ENCODE results near the gene NR2E3.

NR2E3 gene

GRCh38 chr15:71804695-71805470, 5.5 kb upstream of the NR2E3 start:
- H3K27ac ChIP-seq (ENCODE audit: low read depth, low read length, poor library complexity, severe bottlenecking), result no peak overlapping the region
- H3K27me3 ChIP-seq (ENCODE audit: insufficient read depth, low read length), result no peaks in the 10 kb centered on the region
- peaks cover 19% of the 10 kb centered on the region for H3K4me1 ChIP-seq (ENCODE audit: insufficient read depth, low read length, severe bottlenecking)
- H4K20me1 ChIP-seq (ENCODE audit: insufficient read depth, low read length), result no peaks in the 10 kb centered on the region
- no peaks in the 10 kb centered on the region for H3K9me2 ChIP-seq (ENCODE audit: low read depth, low read length)
- no peak overlapping the region for H2AFZ ChIP-seq (ENCODE audit: low read length)
- no peaks in the 10 kb centered on the region for H3K36me3 ChIP-seq (ENCODE audit: insufficient read depth, low read length)
- TF ChIP-seq, protein P1, sequence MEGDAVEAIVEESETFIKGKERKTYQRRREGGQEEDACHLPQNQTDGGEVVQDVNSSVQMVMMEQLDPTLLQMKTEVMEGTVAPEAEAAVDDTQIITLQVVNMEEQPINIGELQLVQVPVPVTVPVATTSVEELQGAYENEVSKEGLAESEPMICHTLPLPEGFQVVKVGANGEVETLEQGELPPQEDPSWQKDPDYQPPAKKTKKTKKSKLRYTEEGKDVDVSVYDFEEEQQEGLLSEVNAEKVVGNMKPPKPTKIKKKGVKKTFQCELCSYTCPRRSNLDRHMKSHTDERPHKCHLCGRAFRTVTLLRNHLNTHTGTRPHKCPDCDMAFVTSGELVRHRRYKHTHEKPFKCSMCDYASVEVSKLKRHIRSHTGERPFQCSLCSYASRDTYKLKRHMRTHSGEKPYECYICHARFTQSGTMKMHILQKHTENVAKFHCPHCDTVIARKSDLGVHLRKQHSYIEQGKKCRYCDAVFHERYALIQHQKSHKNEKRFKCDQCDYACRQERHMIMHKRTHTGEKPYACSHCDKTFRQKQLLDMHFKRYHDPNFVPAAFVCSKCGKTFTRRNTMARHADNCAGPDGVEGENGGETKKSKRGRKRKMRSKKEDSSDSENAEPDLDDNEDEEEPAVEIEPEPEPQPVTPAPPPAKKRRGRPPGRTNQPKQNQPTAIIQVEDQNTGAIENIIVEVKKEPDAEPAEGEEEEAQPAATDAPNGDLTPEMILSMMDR (IDR thresholded peaks at IDR 0.05; ENCODE audit: low read length), result no peak
- no peak for TF ChIP-seq EZH2 (IDR thresholded peaks at IDR 0.05; ENCODE audit: borderline replicate concordance, low read length)
- no peaks in the 10 kb centered on the region for H3K79me2 ChIP-seq (ENCODE audit: insufficient read depth, low read length)
- no peak overlapping the region for H3K4me2 ChIP-seq (ENCODE audit: low read length)
- no peaks in the 10 kb centered on the region for H3F3A ChIP-seq (ENCODE audit: insufficient read depth, low read length)
- no peaks in the 10 kb centered on the region for H3K9me3 ChIP-seq (ENCODE audit: low read length)
- H3K4me3 ChIP-seq (ENCODE audit: low read depth, low read length, poor library complexity, severe bottlenecking), result no peak overlapping the region
- no peak overlapping the region for H3K9ac ChIP-seq (ENCODE audit: low read length)

GRCh38 chr15:71806452-71806931, 3.9 kb upstream of the NR2E3 start:
- Histone ChIP-seq H3K4me2 (ENCODE audit: low read length) (no peak overlapping the region), H3K27ac (ENCODE audit: low read depth, low read length, poor library complexity, severe bottlenecking) (no peak overlapping the region), H3K27me3 (ENCODE audit: insufficient read depth, low read length) (no peaks in the 10 kb centered on the region), H4K20me1 (ENCODE audit: insufficient read depth, low read length) (no peaks in the 10 kb centered on the region), H3K4me1 (ENCODE audit: insufficient read depth, low read length, severe bottlenecking) (peaks cover 19% of the 10 kb centered on the region), H3K9me3 (ENCODE audit: low read length) (no peaks in the 10 kb centered on the region), H3K9me2 (ENCODE audit: low read depth, low read length) (no peaks in the 10 kb centered on the region), H3K9ac (ENCODE audit: low read length) (no peak overlapping the region), H3K4me3 (ENCODE audit: low read depth, low read length, poor library complexity, severe bottlenecking) (no peak overlapping the region), H3F3A (ENCODE audit: insufficient read depth, low read length) (no peaks in the 10 kb centered on the region), H3K36me3 (ENCODE audit: insufficient read depth, low read length) (no peaks in the 10 kb centered on the region), H2AFZ (ENCODE audit: low read length) (no peak overlapping the region), H3K79me2 (ENCODE audit: insufficient read depth, low read length) (no peaks in the 10 kb centered on the region)
- TF ChIP-seq, protein P1 (IDR thresholded peaks at IDR 0.05; ENCODE audit: low read length), result no peak
- no peak for TF ChIP-seq EZH2 (IDR thresholded peaks at IDR 0.05; ENCODE audit: borderline replicate concordance, low read length)

- no peaks in the 10 kb centered on the region for H3K9me3 ChIP-seq (ENCODE audit: low read length)
- no peak overlapping the region for H3K4me2 ChIP-seq (ENCODE audit: low read length)
- H3K79me2 ChIP-seq (ENCODE audit: insufficient read depth, low read length), result no peaks in the 10 kb centered on the region
- no peak overlapping the region for H3K27ac ChIP-seq (ENCODE audit: low read depth, low read length, poor library complexity, severe bottlenecking)
- no peaks in the 10 kb centered on the region for H3K27me3 ChIP-seq (ENCODE audit: insufficient read depth, low read length)
- peaks cover 19% of the 10 kb centered on the region for H3K4me1 ChIP-seq (ENCODE audit: insufficient read depth, low read length, severe bottlenecking)
- no peaks in the 10 kb centered on the region for H3K9me2 ChIP-seq (ENCODE audit: low read depth, low read length)
- H3K4me3 ChIP-seq (ENCODE audit: low read depth, low read length, poor library complexity, severe bottlenecking), result no peak overlapping the region
- no peak overlapping the region for H2AFZ ChIP-seq (ENCODE audit: low read length)
- no peak for TF ChIP-seq EZH2 (IDR thresholded peaks at IDR 0.05; ENCODE audit: borderline replicate concordance, low read length)
- H3K36me3 ChIP-seq (ENCODE audit: insufficient read depth, low read length), result no peaks in the 10 kb centered on the region
- no peak overlapping the region for H3K9ac ChIP-seq (ENCODE audit: low read length)
- H3F3A ChIP-seq (ENCODE audit: insufficient read depth, low read length), result no peaks in the 10 kb centered on the region
- no peaks in the 10 kb centered on the region for H4K20me1 ChIP-seq (ENCODE audit: insufficient read depth, low read length)
Observed at GRCh38 chr15:71807125-71807629, 3.2 kb upstream of the NR2E3 start.
